GM19099 (cell line): ENCODE data around the gene CLIP2.

Experiments
- POLR2A ChIP-seq: IDR thresholded peaks from 3 replicates; pipeline ENCODE4 v1.6.1; 2011; ENCODE audit warnings: low read depth; ENCODE audit not compliant: insufficient read length; ENCODE audit errors: extremely low read depth

CLIP2 gene

DNA sequence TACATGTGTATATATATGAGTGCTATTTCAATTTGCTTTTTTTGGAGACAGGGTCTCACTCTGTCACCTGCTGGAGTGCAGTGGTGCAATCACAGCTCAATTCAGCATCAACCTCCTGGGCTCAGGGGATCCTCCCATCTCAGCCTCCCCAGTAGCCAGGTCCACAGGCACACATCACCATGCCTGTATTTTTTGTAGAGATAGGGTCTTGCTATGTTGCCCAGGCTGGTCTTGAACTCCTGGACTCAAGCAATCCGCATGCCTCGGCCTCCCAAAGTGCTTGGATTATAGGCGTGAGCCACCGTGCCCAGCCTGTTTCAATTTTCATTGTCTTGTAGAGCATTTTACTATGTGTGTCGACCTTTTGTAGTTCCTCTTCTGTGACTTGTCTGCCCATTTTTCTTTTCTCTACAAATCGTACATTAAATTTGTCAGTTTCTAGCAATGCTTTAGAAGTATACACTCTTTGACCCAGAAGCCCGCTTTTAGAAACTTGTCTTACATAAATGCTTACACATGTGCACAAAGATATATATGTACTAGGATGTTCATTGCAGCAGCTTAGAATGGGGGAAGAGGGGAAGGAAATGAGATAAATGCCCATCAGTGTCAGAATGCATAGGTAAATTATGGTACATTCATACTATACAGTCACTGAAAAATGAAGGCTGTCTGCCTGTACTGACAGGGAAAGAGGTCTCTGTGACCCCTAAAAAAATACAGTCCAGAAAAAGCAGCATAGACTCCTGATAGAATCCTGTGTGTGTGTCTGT, 22.8 kb upstream of the CLIP2 start:
- TF ChIP-seq POLR2A: no peak

DNA sequence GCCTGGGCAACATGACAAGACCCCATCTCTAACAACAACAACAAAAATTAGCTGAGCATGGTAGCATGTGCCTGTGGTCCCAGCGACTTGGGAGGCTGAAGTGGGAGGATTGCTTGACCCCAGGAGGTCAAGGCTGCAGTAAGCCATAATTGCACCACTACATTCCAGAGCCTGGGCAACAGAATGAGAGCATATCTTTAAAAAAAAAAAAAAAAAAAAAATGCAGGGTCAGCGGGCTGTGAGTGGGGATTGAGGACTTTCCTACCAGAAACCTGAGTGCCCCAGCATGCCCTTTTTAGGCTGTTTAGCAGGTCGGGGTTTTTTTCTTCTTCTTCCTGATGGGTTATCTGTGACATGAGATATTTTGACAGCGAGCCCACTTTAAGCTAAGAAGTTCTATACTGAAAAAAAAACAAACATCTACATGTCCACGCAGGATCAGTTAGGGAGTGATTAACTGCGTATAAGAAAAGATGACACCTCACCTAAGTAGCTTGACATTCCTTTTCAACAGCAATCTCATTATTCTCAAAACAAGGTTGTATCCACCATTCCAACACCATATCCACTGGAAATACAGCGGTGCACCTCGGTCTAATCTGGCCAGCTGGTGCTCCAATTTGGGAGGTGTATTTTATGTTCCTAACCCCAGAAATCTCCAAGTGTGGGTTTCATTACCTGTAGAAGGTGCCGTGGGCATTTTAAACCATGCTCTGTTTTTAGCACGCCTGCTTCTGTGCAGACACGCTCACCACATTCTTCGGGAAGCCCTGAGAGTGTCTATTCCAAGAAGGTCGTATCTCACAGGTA, 21.2 kb upstream of the CLIP2 start:
- no peak for TF ChIP-seq POLR2A

- TF ChIP-seq POLR2A: no peak
Observed at GRCh38 chr7:74269757-74270277, 19.4 kb upstream of the CLIP2 start.

DNA sequence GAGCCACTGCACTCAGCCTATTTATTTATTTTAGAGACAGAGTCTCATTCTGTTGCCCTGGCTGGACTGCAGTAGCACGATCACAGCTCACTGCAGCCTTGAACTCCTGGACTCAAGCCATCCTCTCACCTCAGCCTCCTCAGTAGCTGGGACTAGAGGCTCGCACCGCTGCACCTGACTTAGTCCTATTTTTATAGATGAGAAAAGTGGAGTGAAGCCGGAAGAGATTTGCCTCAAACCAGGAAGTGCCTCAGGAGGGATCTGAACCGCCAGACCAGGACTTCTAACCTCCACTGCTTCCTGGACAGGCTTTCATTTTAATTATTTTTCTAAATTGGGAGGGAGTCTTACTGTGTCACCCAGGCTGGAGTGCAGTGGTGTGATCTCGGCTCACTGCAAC, 17.5 kb upstream of the CLIP2 start:
- no peak for TF ChIP-seq POLR2A

- peak; percentile 58 for TF ChIP-seq POLR2A
Observed at GRCh38 chr7:74272305-74273038, 16.7 kb upstream of the CLIP2 start.

DNA sequence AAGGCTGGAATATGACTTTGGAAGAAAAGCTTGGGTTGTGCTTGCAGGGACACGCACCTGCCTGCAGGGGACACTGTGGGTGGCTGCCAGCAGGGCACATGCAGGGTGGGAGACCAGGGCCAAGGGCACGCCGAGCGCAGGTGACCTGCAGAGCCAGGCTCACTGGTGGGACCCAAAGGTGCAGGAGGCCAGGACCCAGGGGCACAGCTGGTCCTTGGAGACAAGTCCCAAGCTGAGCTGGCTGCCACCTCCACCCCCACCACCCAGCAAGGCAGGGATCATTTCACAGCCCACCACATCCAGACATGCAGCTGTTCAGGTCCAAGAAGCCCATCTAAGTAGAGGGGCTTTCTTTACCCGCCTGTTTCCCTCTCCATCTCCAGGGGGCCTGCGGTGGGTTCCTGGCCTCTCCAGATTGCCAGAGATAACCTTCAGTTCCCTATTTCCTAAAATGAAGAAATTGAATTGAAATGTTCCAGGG, 13.8 kb upstream of the CLIP2 start:
- TF ChIP-seq POLR2A: no peak

DNA sequence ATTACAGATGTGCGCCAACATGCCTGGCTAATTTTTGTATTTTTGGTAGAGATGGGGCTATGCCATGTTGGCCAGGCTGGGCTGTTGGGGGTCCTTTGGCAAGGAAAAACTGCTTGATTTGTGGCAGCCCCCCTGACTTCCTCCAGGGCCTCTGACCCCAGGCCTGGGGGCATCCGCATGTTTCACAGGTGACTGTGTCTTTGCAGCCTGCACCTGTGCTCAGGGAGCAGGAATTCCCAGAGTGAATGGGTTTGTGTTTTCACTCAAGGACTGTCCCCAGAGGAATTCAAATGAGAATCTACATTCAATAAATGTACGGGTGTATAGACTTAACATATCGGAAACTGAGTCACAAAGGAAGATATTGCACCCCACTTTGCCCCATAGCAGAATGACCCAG, 11.6 kb upstream of the CLIP2 start:
- no peak for TF ChIP-seq POLR2A

GRCh38 chr7:74280985-74281384, 8.2 kb upstream of the CLIP2 start:
- TF ChIP-seq POLR2A: no peak

DNA sequence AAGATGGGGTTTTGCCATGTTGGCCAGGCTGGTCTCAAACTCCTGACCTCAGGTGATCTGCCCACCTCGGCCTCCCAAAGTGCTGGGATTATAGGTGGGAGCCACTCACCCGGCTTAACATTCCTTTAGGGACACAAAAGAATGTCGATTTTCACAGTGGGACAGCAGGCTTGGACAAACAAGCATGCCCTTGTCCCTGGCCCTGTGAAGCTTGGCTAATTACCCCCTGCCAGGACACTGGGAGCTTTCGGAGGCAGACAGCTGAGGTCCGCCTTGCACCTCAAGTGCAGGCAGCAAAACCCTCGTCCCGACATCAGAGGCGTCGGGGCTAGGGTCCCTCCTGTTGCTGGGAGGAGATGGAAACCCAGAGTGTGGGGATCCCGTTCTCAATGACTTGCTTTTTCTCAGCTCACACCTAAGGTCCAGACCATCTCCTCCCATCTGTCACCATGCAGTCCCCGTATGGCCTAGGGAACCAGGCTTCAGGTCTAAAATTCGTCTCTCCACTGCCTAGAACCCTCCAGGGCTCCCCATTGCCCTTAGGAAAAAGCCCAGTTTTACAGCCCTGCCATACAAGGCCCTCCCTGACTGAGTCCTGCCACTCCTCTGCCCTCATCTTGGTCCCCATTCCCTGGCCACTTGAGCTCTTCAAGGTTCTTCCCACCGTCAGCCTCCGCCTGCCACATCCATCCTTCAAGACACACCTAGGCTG, 6.3 kb upstream of the CLIP2 start:
- TF ChIP-seq POLR2A: no peak

GRCh38 chr7:74283858-74284447, 5.3 kb upstream of the CLIP2 start:
- no peak for TF ChIP-seq POLR2A

DNA sequence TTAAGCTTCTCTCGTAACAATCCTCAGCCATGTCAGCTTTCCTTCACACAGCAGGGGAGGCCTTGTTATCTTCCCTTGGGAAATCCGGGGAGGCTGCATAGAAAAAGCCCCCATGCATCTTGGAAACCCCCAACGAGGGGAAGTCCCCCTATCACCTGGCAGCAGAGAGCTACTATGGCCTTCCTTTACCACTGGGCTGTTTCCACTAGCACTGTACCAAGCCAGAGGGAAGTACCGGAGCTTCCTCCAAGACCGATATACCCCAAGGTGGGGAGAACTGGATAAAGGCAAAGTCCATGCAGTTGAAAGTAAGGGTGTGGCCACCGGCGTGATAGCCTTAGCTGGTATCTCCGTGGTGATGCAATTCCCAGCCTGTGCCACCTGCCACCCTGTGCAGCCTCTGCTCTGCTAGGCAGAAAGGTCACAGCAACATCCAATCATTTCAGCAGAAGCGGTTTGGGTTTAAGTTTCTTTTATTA, 4.4 kb upstream of the CLIP2 start:
- no peak for TF ChIP-seq POLR2A

DNA sequence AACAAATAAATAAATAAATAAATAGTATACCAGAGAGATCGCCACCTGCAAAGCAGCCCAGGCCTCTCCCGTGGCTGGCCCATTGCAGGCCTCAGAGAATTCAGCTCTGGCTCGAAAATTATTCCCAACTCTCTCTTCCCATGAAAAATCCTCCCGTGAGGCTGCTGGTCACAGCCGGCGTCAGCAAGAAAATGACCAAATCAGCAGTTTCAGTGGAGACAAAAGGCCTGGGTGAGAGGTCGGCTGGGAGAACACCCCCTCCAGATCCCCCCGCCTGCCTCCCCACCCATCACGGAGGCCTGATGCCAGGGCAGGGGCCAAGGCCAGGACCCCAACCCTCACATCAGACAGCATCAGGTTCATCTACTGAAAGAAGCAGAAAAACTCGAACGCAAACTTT, 3.1 kb upstream of the CLIP2 start:
- TF ChIP-seq POLR2A: no peak

DNA sequence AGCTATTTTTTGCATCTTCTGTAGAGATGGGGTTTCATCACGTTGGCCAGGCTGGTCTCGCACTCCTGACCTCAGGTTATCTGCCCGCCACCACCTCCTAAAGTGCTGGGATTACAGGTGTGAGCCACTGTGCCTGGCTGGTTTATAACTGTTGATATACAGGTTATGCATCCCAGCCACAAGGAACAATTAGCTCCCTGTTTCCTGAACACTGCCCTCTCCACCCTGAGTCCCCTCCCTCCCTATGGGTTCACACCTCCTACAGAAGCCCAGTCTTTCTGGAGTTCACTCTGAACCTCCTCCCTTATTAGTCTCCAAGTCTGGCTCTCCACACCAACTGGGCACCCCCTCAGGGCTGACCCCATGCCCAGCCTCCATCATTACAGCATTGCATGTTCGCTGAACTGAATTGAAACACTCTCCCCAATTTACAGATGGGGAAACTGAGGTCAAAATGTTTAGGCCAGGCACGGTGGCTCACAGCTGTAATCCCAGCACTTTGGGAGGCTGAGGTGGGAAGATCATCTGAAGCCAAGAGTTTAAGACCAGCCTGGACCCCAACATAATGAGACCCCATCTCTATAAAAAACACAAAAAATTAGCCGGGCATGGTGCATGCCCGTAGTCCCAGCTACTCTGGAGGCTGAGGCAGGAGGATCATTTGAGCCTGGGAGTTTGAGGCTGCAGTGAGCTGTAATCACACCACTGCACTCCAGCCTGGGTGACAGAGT, 1.7 kb upstream of the CLIP2 start:
- TF ChIP-seq POLR2A: no peak
